ENCODE data around the gene MED22.

The MED22 gene

GRCh38 chr9:133355881-133356357 lies 8.0 kb upstream of the MED22 start:
- DNase-seq (ENCODE audit: low read depth in 2 of 2), result no peak

- DNase-seq (ENCODE audit: low read depth in 2 of 2), result no peak
These were observed 6.8 kb upstream of the MED22 start for GRCh38 chr9:133354766-133355165.

- no peak for DNase-seq (ENCODE audit: low read depth in 2 of 2)
These were observed 5.6 kb upstream of the MED22 start for GRCh38 chr9:133353548-133353947.

GRCh38 chr9:133352635-133353340 lies 4.9 kb upstream of the MED22 start:
- no peak for DNase-seq (ENCODE audit: low read depth in 2 of 2)

GRCh38 chr9:133351908-133352634 lies 4.1 kb upstream of the MED22 start:
- no peak for DNase-seq (ENCODE audit: low read depth in 2 of 2)

- no peak for DNase-seq (ENCODE audit: low read depth in 2 of 2)
These were observed 3.6 kb upstream of the MED22 start for GRCh38 chr9:133351526-133351907.

GRCh38 chr9:133349965-133350616 lies 2.2 kb upstream of the MED22 start:
- DNase-seq (ENCODE audit: low read depth in 2 of 2), result no peak

GRCh38 chr9:133348718-133349573 lies 1.0 kb upstream of the MED22 start:
- DNase-seq (ENCODE audit: low read depth in 2 of 2), result no peak

- no peak for DNase-seq (ENCODE audit: low read depth in 2 of 2)
These were observed 381 bp downstream of the MED22 start for GRCh38 chr9:133347515-133347984.

- DNase-seq (ENCODE audit: low read depth in 2 of 2), result no peak
These were observed 1.7 kb downstream of the MED22 start for GRCh38 chr9:133346021-133346785.

GRCh38 chr9:133345596-133345995 lies 2.3 kb downstream of the MED22 start:
- no peak for DNase-seq (ENCODE audit: low read depth in 2 of 2)

- DNase-seq (ENCODE audit: low read depth in 2 of 2), result no peak
These were observed 3.0 kb downstream of the MED22 start for GRCh38 chr9:133344979-133345378.

GRCh38 chr9:133344071-133344470 lies 3.9 kb downstream of the MED22 start:
- DNase-seq (ENCODE audit: low read depth in 2 of 2), result no peak

GRCh38 chr9:133342570-133342969 lies 5.4 kb downstream of the MED22 start:
- no peak for DNase-seq (ENCODE audit: low read depth in 2 of 2)

GRCh38 chr9:133342069-133342406 lies 5.9 kb downstream of the MED22 start:
- no peak for DNase-seq (ENCODE audit: low read depth in 2 of 2)

- DNase-seq (ENCODE audit: low read depth in 2 of 2), result no peak
These were observed 6.4 kb downstream of the MED22 start for GRCh38 chr9:133341369-133342068.

- DNase-seq (ENCODE audit: low read depth in 2 of 2), result no peak
These were observed 7.0 kb downstream of the MED22 start for GRCh38 chr9:133340916-133341315.

- DNase-seq (ENCODE audit: low read depth in 2 of 2), result no peak
These were observed 7.7 kb downstream of the MED22 start for GRCh38 chr9:133340256-133340655.

- DNase-seq (ENCODE audit: low read depth in 2 of 2), result no peak
These were observed 8.3 kb downstream of the MED22 start for GRCh38 chr9:133339641-133340040.
